ENCODE data around the gene ADAMTSL2.

ADAMTSL2 gene

GRCh38 chr9:133538851-133539833, 4.6 kb downstream of the ADAMTSL2 start:
- TF ChIP-seq POLR2AphosphoS5 (IDR thresholded peaks at IDR 0.05; ENCODE audit: low read depth, low read length) (no peak), POLR2A (IDR thresholded peaks at IDR 0.05; ENCODE audit: low read depth, low read length) (no peak), TAF1 (IDR thresholded peaks at IDR 0.05; ENCODE audit: low read depth, low read length) (no peak), POU2F2 (IDR thresholded peaks at IDR 0.05; ENCODE audit: low read depth, low read length) (no peak), PAX5 (IDR thresholded peaks at IDR 0.05; ENCODE audit: insufficient read depth, low read length, severe bottlenecking) (no peak), SPI1 (IDR thresholded peaks at IDR 0.05; ENCODE audit: low read depth, low read length) (no peak)
- DNase-seq (ENCODE audit: insufficient read length, low spot score) (no peak), FAIRE-seq (no peak)

- FAIRE-seq (no peak), DNase-seq (ENCODE audit: insufficient read length, low spot score) (no peak)
- TF ChIP-seq TAF1 (IDR thresholded peaks at IDR 0.05; ENCODE audit: low read depth, low read length) (no peak), SPI1 (IDR thresholded peaks at IDR 0.05; ENCODE audit: low read depth, low read length) (0 out of 2 replicates have a peak, but pooled peaks have one; percentile 3)
Measured at GRCh38 chr9:133539991-133540697, 5.6 kb downstream of the ADAMTSL2 start.

GRCh38 chr9:133540698-133541025, 6.2 kb downstream of the ADAMTSL2 start:
- no peak for FAIRE-seq
- TF ChIP-seq POLR2AphosphoS5 (IDR thresholded peaks at IDR 0.05; ENCODE audit: low read depth, low read length): no peak
- no peak for TF ChIP-seq PAX5 (IDR thresholded peaks at IDR 0.05; ENCODE audit: insufficient read depth, low read length, severe bottlenecking)
- no peak for TF ChIP-seq SPI1 (IDR thresholded peaks at IDR 0.05; ENCODE audit: low read depth, low read length)
- DNase-seq (ENCODE audit: insufficient read length, low spot score): no peak

- TF ChIP-seq TAF1 (IDR thresholded peaks at IDR 0.05; ENCODE audit: low read depth, low read length) (no peak), POLR2A (IDR thresholded peaks at IDR 0.05; ENCODE audit: low read depth, low read length) (no peak), POLR2AphosphoS5 (IDR thresholded peaks at IDR 0.05; ENCODE audit: low read depth, low read length) (no peak), SPI1 (IDR thresholded peaks at IDR 0.05; ENCODE audit: low read depth, low read length) (no peak)
- DNase-seq (ENCODE audit: insufficient read length, low spot score) (no peak), FAIRE-seq (no peak)
Measured at GRCh38 chr9:133542002-133542401, 7.5 kb downstream of the ADAMTSL2 start.

GRCh38 chr9:133543772-133544467, 9.4 kb downstream of the ADAMTSL2 start:
- no peak for FAIRE-seq
- TF ChIP-seq POLR2A (IDR thresholded peaks at IDR 0.05; ENCODE audit: low read depth, low read length) (no peak), TAF1 (IDR thresholded peaks at IDR 0.05; ENCODE audit: low read depth, low read length) (no peak), PAX5 (IDR thresholded peaks at IDR 0.05; ENCODE audit: insufficient read depth, low read length, severe bottlenecking) (no peak), POU2F2 (IDR thresholded peaks at IDR 0.05; ENCODE audit: low read depth, low read length) (no peak), SPI1 (IDR thresholded peaks at IDR 0.05; ENCODE audit: low read depth, low read length) (no peak), POLR2AphosphoS5 (IDR thresholded peaks at IDR 0.05; ENCODE audit: low read depth, low read length) (no peak)
- DNase-seq (ENCODE audit: insufficient read length, low spot score): no peak

GRCh38 chr9:133545494-133546286, 11.2 kb downstream of the ADAMTSL2 start:
- DNase-seq (ENCODE audit: insufficient read length, low spot score) (no peak), FAIRE-seq (no peak)
- TF ChIP-seq SPI1 (IDR thresholded peaks at IDR 0.05; ENCODE audit: low read depth, low read length) (no peak), POLR2AphosphoS5 (IDR thresholded peaks at IDR 0.05; ENCODE audit: low read depth, low read length) (no peak), POU2F2 (IDR thresholded peaks at IDR 0.05; ENCODE audit: low read depth, low read length) (no peak), PAX5 (IDR thresholded peaks at IDR 0.05; ENCODE audit: insufficient read depth, low read length, severe bottlenecking) (no peak), POLR2A (IDR thresholded peaks at IDR 0.05; ENCODE audit: low read depth, low read length) (no peak), TAF1 (IDR thresholded peaks at IDR 0.05; ENCODE audit: low read depth, low read length) (no peak)

- DNase-seq (ENCODE audit: insufficient read length, low spot score) (no peak), FAIRE-seq (no peak)
- no peak for TF ChIP-seq POLR2AphosphoS5 (IDR thresholded peaks at IDR 0.05; ENCODE audit: low read depth, low read length)
- no peak for TF ChIP-seq TAF1 (IDR thresholded peaks at IDR 0.05; ENCODE audit: low read depth, low read length)
- no peak for TF ChIP-seq SPI1 (IDR thresholded peaks at IDR 0.05; ENCODE audit: low read depth, low read length)
- no peak for TF ChIP-seq PAX5 (IDR thresholded peaks at IDR 0.05; ENCODE audit: insufficient read depth, low read length, severe bottlenecking)
- no peak for TF ChIP-seq POLR2A (IDR thresholded peaks at IDR 0.05; ENCODE audit: low read depth, low read length)
- TF ChIP-seq POU2F2 (IDR thresholded peaks at IDR 0.05; ENCODE audit: low read depth, low read length): no peak
Measured at GRCh38 chr9:133546287-133546680, 11.8 kb downstream of the ADAMTSL2 start.

GRCh38 chr9:133547116-133547515, 12.6 kb downstream of the ADAMTSL2 start:
- DNase-seq (ENCODE audit: insufficient read length, low spot score) (no peak), FAIRE-seq (no peak)
- TF ChIP-seq POLR2A (IDR thresholded peaks at IDR 0.05; ENCODE audit: low read depth, low read length): no peak
- TF ChIP-seq SPI1 (IDR thresholded peaks at IDR 0.05; ENCODE audit: low read depth, low read length): no peak
- TF ChIP-seq POLR2AphosphoS5 (IDR thresholded peaks at IDR 0.05; ENCODE audit: low read depth, low read length): no peak
- no peak for TF ChIP-seq POU2F2 (IDR thresholded peaks at IDR 0.05; ENCODE audit: low read depth, low read length)
- no peak for TF ChIP-seq PAX5 (IDR thresholded peaks at IDR 0.05; ENCODE audit: insufficient read depth, low read length, severe bottlenecking)
- TF ChIP-seq TAF1 (IDR thresholded peaks at IDR 0.05; ENCODE audit: low read depth, low read length): no peak

GRCh38 chr9:133551446-133551845, 16.9 kb downstream of the ADAMTSL2 start:
- no peak for TF ChIP-seq TAF1 (IDR thresholded peaks at IDR 0.05; ENCODE audit: low read depth, low read length)
- FAIRE-seq (no peak), DNase-seq (ENCODE audit: insufficient read length, low spot score) (no peak)
